ENCODE measurements around the gene NAV2. TPM values are rescaled to one million over a fixed set of nuclear protein-coding genes. Genes with fewer than 3 reads are reported as not detected.
A peak's percentile ranks its signal among the peaks of the same experiment; 100 is the strongest.

Gene NAV2
- total and polyA plus RNA-seq, 7 donors: 1.2 to 62.6 (median 22.1) TPM

- 91 to 93% methylated on average over 5 of the region's 5 CpGs for WGBS, 2 donors
- intact Hi-C loops (cut with DNase I): no loop called here
- Histone ChIP-seq H3K9me3 (no peaks in the 10 kb centered on the region), H3K4me1 (peaks cover 0 to 52% (median 24%) of the 10 kb centered on the region in 4 donors), H3K27ac (peak overlapping the region in 2 of 4 donors; percentile 64 to 68), H3K4me3 (no peak overlapping the region), H3K36me3 (peaks cover 0 to 53% (median 11%) of the 10 kb centered on the region in 4 donors), H3K27me3 (no peaks in the 10 kb centered on the region)
- no peak for DNase-seq
- no peak for TF ChIP-seq EP300 (IDR thresholded peaks at IDR 0.05)
- TF ChIP-seq CTCF (IDR thresholded peaks at IDR 0.05): no peak
- no peak for TF ChIP-seq POLR2A (IDR thresholded peaks at IDR 0.05)
- TF ChIP-seq POLR2AphosphoS5 (IDR thresholded peaks at IDR 0.05): peak in 1 of 4 donors; percentile 4
Measured at GRCh38 chr11:19889531-19889930, 176.9 kb downstream of the NAV2 start.

- H3K4me3 ChIP-seq: no peak overlapping the region
- H3K4me1 ChIP-seq: peaks cover 0 to 52% (median 24%) of the 10 kb centered on the region in 4 donors
- peaks cover 0 to 48% (median 7%) of the 10 kb centered on the region in 4 donors for H3K36me3 ChIP-seq
- 79 to 80% methylated on average over 1 of the region's 1 CpG for WGBS, 2 donors
- H3K27me3 ChIP-seq: no peaks in the 10 kb centered on the region
- TF ChIP-seq CTCF (IDR thresholded peaks at IDR 0.05) (no peak), EP300 (IDR thresholded peaks at IDR 0.05) (no peak), POLR2A (IDR thresholded peaks at IDR 0.05) (no peak), POLR2AphosphoS5 (IDR thresholded peaks at IDR 0.05) (no peak)
- peak overlapping the region in 3 of 4 donors; percentile 50 to 68 (median 64) for H3K27ac ChIP-seq
- intact Hi-C loops (cut with DNase I): no loop called here
- no peaks in the 10 kb centered on the region for H3K9me3 ChIP-seq
- no peak for DNase-seq
Measured at GRCh38 chr11:19890308-19890707, 177.7 kb downstream of the NAV2 start.

DNA sequence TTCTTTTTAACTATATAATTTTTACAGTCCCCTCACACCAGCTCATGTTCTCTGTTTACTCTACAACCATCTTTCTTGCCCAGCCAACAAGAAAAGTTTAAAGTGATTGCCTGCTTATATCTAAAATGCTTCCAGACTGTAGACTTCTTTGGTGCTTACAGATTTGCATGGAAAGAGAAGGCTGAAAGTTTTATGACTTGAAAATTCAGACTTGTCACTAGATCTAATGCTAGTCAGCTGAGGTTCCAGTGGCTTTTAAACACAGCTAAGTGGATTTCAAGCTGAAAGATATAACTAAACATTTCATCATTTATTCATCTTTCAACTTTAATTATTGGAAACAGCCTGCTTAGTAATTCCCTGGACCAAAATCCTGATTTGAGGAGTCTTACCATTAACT lies 178.4 kb downstream of the NAV2 start:
- H3K4me1 ChIP-seq: peaks cover 0 to 52% (median 24%) of the 10 kb centered on the region in 4 donors
- intact Hi-C loops (cut with DNase I): no loop called here
- H3K36me3 ChIP-seq: peaks cover 0 to 49% (median 7%) of the 10 kb centered on the region in 4 donors
- DNase-seq: no peak
- no peaks in the 10 kb centered on the region for H3K9me3 ChIP-seq
- no peaks in the 10 kb centered on the region for H3K27me3 ChIP-seq
- no peak overlapping the region for H3K4me3 ChIP-seq
- TF ChIP-seq EP300 (IDR thresholded peaks at IDR 0.05) (no peak), POLR2AphosphoS5 (IDR thresholded peaks at IDR 0.05) (no peak), POLR2A (IDR thresholded peaks at IDR 0.05) (no peak), CTCF (IDR thresholded peaks at IDR 0.05) (no peak)
- H3K27ac ChIP-seq: peak overlapping the region in 3 of 4 donors; percentile 50 to 68 (median 64)

- Histone ChIP-seq H3K27me3 (no peaks in the 10 kb centered on the region), H3K36me3 (peaks cover 0 to 45% (median 9%) of the 10 kb centered on the region in 4 donors), H3K4me1 (peaks cover 0 to 48% (median 22%) of the 10 kb centered on the region in 4 donors), H3K27ac (peak overlapping the region in 2 of 4 donors; percentile 40 to 53), H3K4me3 (no peak overlapping the region), H3K9me3 (no peaks in the 10 kb centered on the region)
- intact Hi-C loops (cut with DNase I): no loop called here
- TF ChIP-seq CTCF (IDR thresholded peaks at IDR 0.05): no peak
- TF ChIP-seq EP300 (IDR thresholded peaks at IDR 0.05): no peak
- no peak for TF ChIP-seq POLR2AphosphoS5 (IDR thresholded peaks at IDR 0.05)
- no peak for TF ChIP-seq POLR2A (IDR thresholded peaks at IDR 0.05)
- DNase-seq: no peak
- WGBS, 2 donors: 95 to 96% methylated on average over 11 of the region's 11 CpGs
Measured at GRCh38 chr11:19892387-19892786, 179.8 kb downstream of the NAV2 start.

- H3K4me3 ChIP-seq: no peak overlapping the region
- peak overlapping the region in 2 of 4 donors; percentile 40 to 53 for H3K27ac ChIP-seq
- H3K27me3 ChIP-seq: no peaks in the 10 kb centered on the region
- WGBS, 2 donors: 86 to 89% methylated on average over 1 of the region's 1 CpG
- DNase-seq: no peak
- TF ChIP-seq POLR2AphosphoS5 (IDR thresholded peaks at IDR 0.05) (no peak), POLR2A (IDR thresholded peaks at IDR 0.05) (no peak), EP300 (IDR thresholded peaks at IDR 0.05) (no peak), CTCF (IDR thresholded peaks at IDR 0.05) (no peak)
- H3K36me3 ChIP-seq: peaks cover 0 to 44% (median 9%) of the 10 kb centered on the region in 4 donors
- no peaks in the 10 kb centered on the region for H3K9me3 ChIP-seq
- intact Hi-C loops (cut with DNase I): no loop called here
- H3K4me1 ChIP-seq: peaks cover 0 to 43% (median 17%) of the 10 kb centered on the region in 4 donors
Measured at GRCh38 chr11:19892876-19893275, 180.2 kb downstream of the NAV2 start.
